IPS-NIHi11 (cell line): ENCODE data around the gene LIN37.

Experiments used
- DNase-seq: peaks from one replicate; pipeline ENCODE4 v3.0.0; 2012; ENCODE audit warnings: mixed read lengths, low spot score

Gene LIN37

GRCh38 chr19:35748106-35749020 lies at the start of gene LIN37:
TSS of gene LIN37 (plus strand) at chr19:35748576. CDS start at chr19:35748725, 149 bp downstream.
- DNase-seq: peak; percentile 85

GRCh38 chr19:35702223-35703012 lies 46.0 kb upstream of the LIN37 start:
- peak; percentile 96 for DNase-seq

- DNase-seq: peak; percentile 30
Measured at GRCh38 chr19:35703343-35703742, 45.0 kb upstream of the LIN37 start.

- peak; percentile 94 for DNase-seq
Measured at GRCh38 chr19:35704218-35704617, 44.2 kb upstream of the LIN37 start, which contains the start of gene ZBTB32. TSS of gene ZBTB32 (plus strand) at chr19:35704558. CDS start at chr19:35714627, 10,069 bp downstream.

- DNase-seq: no peak
Measured at GRCh38 chr19:35708391-35708790, 40.0 kb upstream of the LIN37 start.

- DNase-seq: no peak
Measured at GRCh38 chr19:35710784-35711723, 37.3 kb upstream of the LIN37 start.

GRCh38 chr19:35712567-35713505 lies 35.5 kb upstream of the LIN37 start:
- DNase-seq: no peak

GRCh38 chr19:35713506-35713850 lies 34.9 kb upstream of the LIN37 start:
- no peak for DNase-seq

GRCh38 chr19:35713904-35714495 lies 34.4 kb upstream of the LIN37 start:
- DNase-seq: no peak

GRCh38 chr19:35714601-35715354 lies 33.6 kb upstream of the LIN37 start:
- no peak for DNase-seq

- DNase-seq: no peak
Measured at GRCh38 chr19:35715355-35715809, 33.0 kb upstream of the LIN37 start.

- DNase-seq: peak; percentile 75
Measured at GRCh38 chr19:35715981-35716800, 32.2 kb upstream of the LIN37 start.

GRCh38 chr19:35716801-35717664 lies 31.3 kb upstream of the LIN37 start:
- DNase-seq: peak; percentile 99

GRCh38 chr19:35717665-35718344 lies 30.6 kb upstream of the LIN37 start, which contains the start of gene KMT2B:
TSS of gene KMT2B (plus strand) at chr19:35718003. CDS start at chr19:35718019, 16 bp downstream.
- DNase-seq: peak; percentile 99

GRCh38 chr19:35718345-35719041 lies 29.9 kb upstream of the LIN37 start:
- DNase-seq: no peak
